NT2/D1 (cell line): ENCODE measurements around the gene TGM4.

Experiments used
- SUZ12 ChIP-seq: IDR thresholded peaks from 2 replicates; pipeline ENCODE4 v1.6.1; 2011; ENCODE audit not compliant: insufficient read length, insufficient read depth; ENCODE audit errors: extremely low read depth
- YY1 ChIP-seq: IDR thresholded peaks from 2 replicates; pipeline ENCODE4 v1.6.1; 2011; ENCODE audit not compliant: insufficient read length, insufficient read depth
- ZNF274 ChIP-seq: IDR thresholded peaks from 2 replicates; pipeline ENCODE4 v1.6.1; 2011; ENCODE audit warnings: mild to moderate bottlenecking, low read depth, low read length

GRCh38 chr3:44915702-44916438 is 41.5 kb downstream of the TGM4 start:
- TF ChIP-seq YY1 (no peak), ZNF274 (no peak), SUZ12 (no peak)
